ENCODE data around the gene NAA16. TPM values are rescaled to one million over a fixed set of nuclear protein-coding genes. Genes with fewer than 3 reads are reported as not detected.

NAA16 gene
- total and polyA plus RNA-seq, 10 of the 15 experiments (the other 5 are each of a cell fraction or from before 2014, with no cell fraction given): 5.4 to 18.5 (median 13.2) TPM

DNA sequence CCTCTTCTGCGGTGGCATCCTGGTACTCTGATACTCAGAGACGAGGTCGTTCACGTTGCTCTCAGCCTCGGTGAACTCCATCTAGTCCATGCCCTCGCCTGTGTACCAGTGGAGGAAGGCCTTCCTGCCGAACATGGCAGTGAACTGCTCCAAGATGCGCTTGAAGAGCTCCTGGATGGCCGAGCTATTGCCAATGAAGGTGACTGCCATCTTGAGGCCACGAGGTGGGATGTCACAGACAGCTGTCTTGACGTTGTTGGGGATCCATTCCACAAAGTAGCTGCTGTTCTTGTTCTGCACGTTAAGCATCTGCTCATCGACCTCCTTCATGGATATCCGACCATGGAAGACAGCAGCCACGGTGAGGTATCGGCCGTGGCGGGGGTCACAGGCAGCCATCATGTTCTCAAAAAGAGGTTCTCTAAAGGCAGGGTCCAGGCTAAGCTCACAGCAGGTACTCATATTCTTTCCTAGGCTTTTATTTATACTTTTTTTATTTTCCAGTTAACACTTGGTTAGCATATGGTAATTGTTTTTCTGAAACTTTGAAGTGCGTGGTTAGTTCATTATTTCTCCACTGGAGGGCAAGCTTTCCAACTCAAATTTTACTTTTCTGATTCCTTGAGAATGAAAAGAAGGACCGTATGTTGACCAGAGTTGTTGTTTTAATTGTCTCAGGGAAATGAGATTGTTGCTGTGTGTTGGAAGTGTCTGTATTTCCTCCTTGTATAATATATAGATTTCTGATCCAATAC is 73.9 kb downstream of the NAA16 start (continued):
- no peak for TF ChIP-seq SUPT20H (IDR thresholded peaks at IDR 0.05; ENCODE audit: borderline replicate concordance, control insufficient read depth, low read depth, low read length)

DNA sequence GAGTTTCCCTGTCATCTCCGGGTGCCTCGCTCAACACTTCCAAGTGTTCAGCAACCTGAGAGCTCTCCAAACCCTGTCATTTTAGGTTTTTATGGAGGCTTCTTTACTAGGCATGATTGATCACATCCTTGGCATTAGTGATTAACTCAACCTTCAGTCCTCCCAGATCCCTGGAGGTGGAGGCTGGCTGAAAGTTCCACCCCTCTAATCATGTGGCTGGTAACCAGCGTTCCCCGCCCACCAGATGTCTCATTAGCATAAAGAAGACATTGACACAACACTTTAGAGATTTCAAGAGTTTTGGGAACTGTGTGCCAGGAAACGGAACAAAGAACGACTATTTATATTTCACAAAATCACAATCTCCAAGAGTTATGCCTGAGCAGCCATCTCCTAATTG is 75.1 kb downstream of the NAA16 start:
- no peaks in the 10 kb centered on the region for H3K27me3 ChIP-seq (replicated peaks in 1 of 2; ENCODE audit: control insufficient read depth in 2 of 2, insufficient read depth in 2 of 2, low read length in 1 of 2)
- in situ Hi-C loops (cut with MboI) (no loop called here), intact Hi-C loops (cut with micrococcal nuclease; ENCODE audit: unreplicated experiment) (loop anchor here (5.0 kb wide), 1 partner anchor 266 kb away; no protein-coding TSS in a partner anchor)
- no peak overlapping the region for H2AFZ ChIP-seq (ENCODE audit: control insufficient read depth, low read depth, low read length)
- ChIA-PET RAD21 (ENCODE audit: unreplicated experiment) (interaction anchor here (2.4 kb wide), 1 partner anchor 266 kb away, joined by 9 read pairs; no protein-coding TSS in a partner anchor), CTCF (interaction anchor here (2.4 to 2.6 kb wide), 2 partner anchors 10 to 267 kb away, joined by 14 read pairs; no protein-coding TSS in a partner anchor), POLR2A (no interaction called here), SMC1A (ENCODE audit: uncharacterized antibody, unreplicated experiment) (interaction anchor here (1.5 to 2.4 kb wide), 2 partner anchors 265 to 267 kb away, joined by 4 to 9 read pairs; no protein-coding TSS in a partner anchor)
- H3K4me2 ChIP-seq (ENCODE audit: control insufficient read depth, insufficient read depth): no peak overlapping the region
- no peaks in the 10 kb centered on the region for H3K4me1 ChIP-seq (ENCODE audit: control insufficient read depth, insufficient read depth, low read length)
- WGBS (ENCODE audit: insufficient coverage, insufficient replicate concordance, low lambda C conversion rate, missing lambda C conversion rate): 90% methylated on average over 6 of the region's 6 CpGs
- H3K9me3 ChIP-seq (replicated peaks; ENCODE audit: control insufficient read depth, insufficient read depth, low read length): no peaks in the 10 kb centered on the region
- DNase-seq (ENCODE audit: low read depth, low spot score) (no peak), FAIRE-seq (no peak), ATAC-seq (no peak)
- H3K27ac ChIP-seq (ENCODE audit: control insufficient read depth, insufficient read depth): no peak overlapping the region
- no peaks in the 10 kb centered on the region for H4K20me1 ChIP-seq (ENCODE audit: control insufficient read depth, insufficient read depth)
- no peaks in the 10 kb centered on the region for H3K79me2 ChIP-seq (ENCODE audit: control insufficient read depth, insufficient read depth, low read length)
- no peak overlapping the region for H3K4me3 ChIP-seq
- no peak overlapping the region for H3K9ac ChIP-seq (ENCODE audit: control insufficient read depth, insufficient read depth, low read length)
- no TSS peak for BruUV-seq (replicated peaks)
- no peaks in the 10 kb centered on the region for H3K36me3 ChIP-seq (ENCODE audit: control insufficient read depth in 2 of 2, insufficient read depth in 2 of 2, low read length in 1 of 2)
- TF ChIP-seq, protein P1, sequence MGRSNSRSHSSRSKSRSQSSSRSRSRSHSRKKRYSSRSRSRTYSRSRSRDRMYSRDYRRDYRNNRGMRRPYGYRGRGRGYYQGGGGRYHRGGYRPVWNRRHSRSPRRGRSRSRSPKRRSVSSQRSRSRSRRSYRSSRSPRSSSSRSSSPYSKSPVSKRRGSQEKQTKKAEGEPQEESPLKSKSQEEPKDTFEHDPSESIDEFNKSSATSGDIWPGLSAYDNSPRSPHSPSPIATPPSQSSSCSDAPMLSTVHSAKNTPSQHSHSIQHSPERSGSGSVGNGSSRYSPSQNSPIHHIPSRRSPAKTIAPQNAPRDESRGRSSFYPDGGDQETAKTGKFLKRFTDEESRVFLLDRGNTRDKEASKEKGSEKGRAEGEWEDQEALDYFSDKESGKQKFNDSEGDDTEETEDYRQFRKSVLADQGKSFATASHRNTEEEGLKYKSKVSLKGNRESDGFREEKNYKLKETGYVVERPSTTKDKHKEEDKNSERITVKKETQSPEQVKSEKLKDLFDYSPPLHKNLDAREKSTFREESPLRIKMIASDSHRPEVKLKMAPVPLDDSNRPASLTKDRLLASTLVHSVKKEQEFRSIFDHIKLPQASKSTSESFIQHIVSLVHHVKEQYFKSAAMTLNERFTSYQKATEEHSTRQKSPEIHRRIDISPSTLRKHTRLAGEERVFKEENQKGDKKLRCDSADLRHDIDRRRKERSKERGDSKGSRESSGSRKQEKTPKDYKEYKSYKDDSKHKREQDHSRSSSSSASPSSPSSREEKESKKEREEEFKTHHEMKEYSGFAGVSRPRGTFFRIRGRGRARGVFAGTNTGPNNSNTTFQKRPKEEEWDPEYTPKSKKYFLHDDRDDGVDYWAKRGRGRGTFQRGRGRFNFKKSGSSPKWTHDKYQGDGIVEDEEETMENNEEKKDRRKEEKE (IDR thresholded peaks at IDR 0.05): no peak
- TF ChIP-seq, protein P2, sequence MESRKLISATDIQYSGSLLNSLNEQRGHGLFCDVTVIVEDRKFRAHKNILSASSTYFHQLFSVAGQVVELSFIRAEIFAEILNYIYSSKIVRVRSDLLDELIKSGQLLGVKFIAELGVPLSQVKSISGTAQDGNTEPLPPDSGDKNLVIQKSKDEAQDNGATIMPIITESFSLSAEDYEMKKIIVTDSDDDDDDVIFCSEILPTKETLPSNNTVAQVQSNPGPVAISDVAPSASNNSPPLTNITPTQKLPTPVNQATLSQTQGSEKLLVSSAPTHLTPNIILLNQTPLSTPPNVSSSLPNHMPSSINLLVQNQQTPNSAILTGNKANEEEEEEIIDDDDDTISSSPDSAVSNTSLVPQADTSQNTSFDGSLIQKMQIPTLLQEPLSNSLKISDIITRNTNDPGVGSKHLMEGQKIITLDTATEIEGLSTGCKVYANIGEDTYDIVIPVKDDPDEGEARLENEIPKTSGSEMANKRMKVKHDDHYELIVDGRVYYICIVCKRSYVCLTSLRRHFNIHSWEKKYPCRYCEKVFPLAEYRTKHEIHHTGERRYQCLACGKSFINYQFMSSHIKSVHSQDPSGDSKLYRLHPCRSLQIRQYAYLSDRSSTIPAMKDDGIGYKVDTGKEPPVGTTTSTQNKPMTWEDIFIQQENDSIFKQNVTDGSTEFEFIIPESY (IDR thresholded peaks at IDR 0.05): no peak
- TF ChIP-seq TCF3 (IDR thresholded peaks at IDR 0.05; ENCODE audit: borderline replicate concordance, insufficient read depth, low read depth, low read length) (no peak), EGR1 (IDR thresholded peaks at IDR 0.05; ENCODE audit: borderline replicate concordance in 1 of 2, low read depth in 2 of 2, low read length in 2 of 2) (no peak), ATF7 (IDR thresholded peaks at IDR 0.05; ENCODE audit: low read depth) (no peak), POLR2AphosphoS5 (IDR thresholded peaks at IDR 0.05; ENCODE audit: low read length) (no peak), CHD2 (IDR thresholded peaks at IDR 0.05; ENCODE audit: borderline replicate concordance, low read depth, low read length) (no peak), PML (IDR thresholded peaks at IDR 0.05; ENCODE audit: low read length) (no peak), MYC (IDR thresholded peaks at IDR 0.05; ENCODE audit: insufficient read depth, insufficient read length, insufficient replicate concordance, low read length, severe bottlenecking) (no peak)
- TF ChIP-seq, protein P3, sequence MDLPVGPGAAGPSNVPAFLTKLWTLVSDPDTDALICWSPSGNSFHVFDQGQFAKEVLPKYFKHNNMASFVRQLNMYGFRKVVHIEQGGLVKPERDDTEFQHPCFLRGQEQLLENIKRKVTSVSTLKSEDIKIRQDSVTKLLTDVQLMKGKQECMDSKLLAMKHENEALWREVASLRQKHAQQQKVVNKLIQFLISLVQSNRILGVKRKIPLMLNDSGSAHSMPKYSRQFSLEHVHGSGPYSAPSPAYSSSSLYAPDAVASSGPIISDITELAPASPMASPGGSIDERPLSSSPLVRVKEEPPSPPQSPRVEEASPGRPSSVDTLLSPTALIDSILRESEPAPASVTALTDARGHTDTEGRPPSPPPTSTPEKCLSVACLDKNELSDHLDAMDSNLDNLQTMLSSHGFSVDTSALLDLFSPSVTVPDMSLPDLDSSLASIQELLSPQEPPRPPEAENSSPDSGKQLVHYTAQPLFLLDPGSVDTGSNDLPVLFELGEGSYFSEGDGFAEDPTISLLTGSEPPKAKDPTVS (IDR thresholded peaks at IDR 0.05; ENCODE audit: low read depth, low read length): no peak
- TF ChIP-seq, protein P4, sequence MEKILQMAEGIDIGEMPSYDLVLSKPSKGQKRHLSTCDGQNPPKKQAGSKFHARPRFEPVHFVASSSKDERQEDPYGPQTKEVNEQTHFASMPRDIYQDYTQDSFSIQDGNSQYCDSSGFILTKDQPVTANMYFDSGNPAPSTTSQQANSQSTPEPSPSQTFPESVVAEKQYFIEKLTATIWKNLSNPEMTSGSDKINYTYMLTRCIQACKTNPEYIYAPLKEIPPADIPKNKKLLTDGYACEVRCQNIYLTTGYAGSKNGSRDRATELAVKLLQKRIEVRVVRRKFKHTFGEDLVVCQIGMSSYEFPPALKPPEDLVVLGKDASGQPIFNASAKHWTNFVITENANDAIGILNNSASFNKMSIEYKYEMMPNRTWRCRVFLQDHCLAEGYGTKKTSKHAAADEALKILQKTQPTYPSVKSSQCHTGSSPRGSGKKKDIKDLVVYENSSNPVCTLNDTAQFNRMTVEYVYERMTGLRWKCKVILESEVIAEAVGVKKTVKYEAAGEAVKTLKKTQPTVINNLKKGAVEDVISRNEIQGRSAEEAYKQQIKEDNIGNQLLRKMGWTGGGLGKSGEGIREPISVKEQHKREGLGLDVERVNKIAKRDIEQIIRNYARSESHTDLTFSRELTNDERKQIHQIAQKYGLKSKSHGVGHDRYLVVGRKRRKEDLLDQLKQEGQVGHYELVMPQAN (conservative IDR thresholded peaks at IDR 0.05): no peak

All from GM12878 (cell line).